ENCODE results near the gene ALPG. TPM values are rescaled to one million over a fixed set of nuclear protein-coding genes. Genes with fewer than 3 reads are reported as not detected.

The ALPG gene
- total and polyA plus RNA-seq, 9 of the 15 experiments (the other 6 are each of a cell fraction or from before 2014, with no cell fraction given), result not detected

DNA sequence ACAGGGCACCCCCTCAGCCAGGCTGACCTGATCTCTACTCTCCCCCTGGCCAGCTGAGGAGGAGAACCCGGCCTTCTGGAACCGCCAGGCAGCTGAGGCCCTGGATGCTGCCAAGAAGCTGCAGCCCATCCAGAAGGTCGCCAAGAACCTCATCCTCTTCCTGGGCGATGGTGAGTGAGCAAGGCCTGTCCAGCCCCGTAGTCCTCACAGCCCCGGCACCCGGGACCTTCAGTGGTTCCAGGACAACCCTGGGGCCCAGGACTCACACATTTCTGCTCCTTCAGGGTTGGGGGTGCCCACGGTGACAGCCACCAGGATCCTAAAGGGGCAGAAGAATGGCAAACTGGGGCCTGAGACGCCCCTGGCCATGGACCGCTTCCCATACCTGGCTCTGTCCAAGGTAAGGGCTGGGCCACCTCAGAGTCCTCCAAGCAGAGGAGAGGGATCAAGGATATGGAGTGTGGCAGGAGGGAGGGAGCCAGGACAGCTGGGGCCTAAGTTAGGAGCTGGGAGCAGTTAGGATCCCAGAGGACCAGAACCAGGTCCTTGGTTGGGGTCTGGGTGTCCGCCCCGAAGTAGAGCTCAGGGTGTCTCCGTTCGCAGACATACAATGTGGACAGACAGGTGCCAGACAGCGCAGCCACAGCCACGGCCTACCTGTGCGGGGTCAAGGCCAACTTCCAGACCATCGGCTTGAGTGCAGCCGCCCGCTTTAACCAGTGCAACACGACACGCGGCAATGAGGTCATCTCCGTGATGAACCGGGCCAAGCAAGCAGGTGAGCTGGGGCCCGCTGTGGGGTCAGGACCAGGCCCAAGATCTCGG lies 49.9 kb downstream of the ALPG start:
- intact Hi-C loops (cut with micrococcal nuclease), result no loop called here
- Histone ChIP-seq H3K4me2 (ENCODE audit: insufficient read depth, low read length) (no peak overlapping the region), H3K4me1 (replicated peaks in 1 of 2; ENCODE audit: control insufficient read depth in 2 of 2, insufficient read depth in 2 of 2, low read length in 2 of 2) (peaks cover 0 to 4% of the 10 kb centered on the region in 2 experiments; a peak in 2 of 5 replicates), H3K9me3 (replicated peaks; ENCODE audit: control insufficient read depth, insufficient read depth, low read depth, low read length) (no peaks in the 10 kb centered on the region), H3K9me1 (ENCODE audit: control insufficient read depth, insufficient read depth, low read length) (no peaks in the 10 kb centered on the region), H3K36me3 (ENCODE audit: control insufficient read depth, insufficient read depth, low read length) (no peaks in the 10 kb centered on the region), H3K27ac (ENCODE audit: extremely low read depth, low read depth, low read length) (no peak overlapping the region), H3K4me3 (no peak overlapping the region), H3K9ac (ENCODE audit: insufficient read depth in 1 of 2, low read depth in 2 of 2, low read length in 2 of 2) (no peak overlapping the region), H3K79me2 (ENCODE audit: control insufficient read depth, insufficient read depth, low read length) (no peaks in the 10 kb centered on the region), H4K20me1 (replicated peaks; ENCODE audit: control insufficient read depth, insufficient read depth, low read length) (no peaks in the 10 kb centered on the region), H3K27me3 (ENCODE audit: control insufficient read depth in 2 of 2, insufficient read depth in 2 of 2, low read length in 2 of 2) (peaks cover 0 to 48% of the 10 kb centered on the region in 2 experiments; a peak in 3 of 5 replicates), H2AFZ (ENCODE audit: low read depth, low read length) (no peak overlapping the region)
- in situ Hi-C loops (cut with MboI), result no loop called here
- ChIA-PET CTCF (ENCODE audit: low intra/inter-chr PET ratio) (no interaction called here), POLR2A (no interaction called here)
- FAIRE-seq (no peak), DNase-seq (ENCODE audit: extremely low read depth in 1 of 4, low spot score in 3 of 4) (no peak), ATAC-seq (no peak)
- 3% methylated on average over 17 of the region's 27 CpGs for WGBS (ENCODE audit: insufficient coverage, low coverage, missing lambda C conversion rate)
- no TSS peak for BruUV-seq (replicated peaks)
- no peak for TF ChIP-seq ZNF77 (CRISPR knock-in tag; IDR thresholded peaks at IDR 0.05)
- TF ChIP-seq, protein P1, sequence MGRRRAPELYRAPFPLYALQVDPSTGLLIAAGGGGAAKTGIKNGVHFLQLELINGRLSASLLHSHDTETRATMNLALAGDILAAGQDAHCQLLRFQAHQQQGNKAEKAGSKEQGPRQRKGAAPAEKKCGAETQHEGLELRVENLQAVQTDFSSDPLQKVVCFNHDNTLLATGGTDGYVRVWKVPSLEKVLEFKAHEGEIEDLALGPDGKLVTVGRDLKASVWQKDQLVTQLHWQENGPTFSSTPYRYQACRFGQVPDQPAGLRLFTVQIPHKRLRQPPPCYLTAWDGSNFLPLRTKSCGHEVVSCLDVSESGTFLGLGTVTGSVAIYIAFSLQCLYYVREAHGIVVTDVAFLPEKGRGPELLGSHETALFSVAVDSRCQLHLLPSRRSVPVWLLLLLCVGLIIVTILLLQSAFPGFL (CRISPR knock-in tag; IDR thresholded peaks at IDR 0.05), result no peak
- TF ChIP-seq ZNF766 (CRISPR knock-in tag; conservative IDR thresholded peaks at IDR 0.05), result no peak
- TF ChIP-seq WHSC1 (IDR thresholded peaks at IDR 0.05; ENCODE audit: low read length), result no peak
- TF ChIP-seq TSC22D4 (tag; IDR thresholded peaks at IDR 0.05), result no peak
- TF ChIP-seq SPI1 (IDR thresholded peaks at IDR 0.05; ENCODE audit: borderline replicate concordance, low read depth, low read length), result no peak
- TF ChIP-seq MTF1 (CRISPR knock-in tag; IDR thresholded peaks at IDR 0.05; ENCODE audit: borderline replicate concordance), result no peak
- TF ChIP-seq, protein P2, sequence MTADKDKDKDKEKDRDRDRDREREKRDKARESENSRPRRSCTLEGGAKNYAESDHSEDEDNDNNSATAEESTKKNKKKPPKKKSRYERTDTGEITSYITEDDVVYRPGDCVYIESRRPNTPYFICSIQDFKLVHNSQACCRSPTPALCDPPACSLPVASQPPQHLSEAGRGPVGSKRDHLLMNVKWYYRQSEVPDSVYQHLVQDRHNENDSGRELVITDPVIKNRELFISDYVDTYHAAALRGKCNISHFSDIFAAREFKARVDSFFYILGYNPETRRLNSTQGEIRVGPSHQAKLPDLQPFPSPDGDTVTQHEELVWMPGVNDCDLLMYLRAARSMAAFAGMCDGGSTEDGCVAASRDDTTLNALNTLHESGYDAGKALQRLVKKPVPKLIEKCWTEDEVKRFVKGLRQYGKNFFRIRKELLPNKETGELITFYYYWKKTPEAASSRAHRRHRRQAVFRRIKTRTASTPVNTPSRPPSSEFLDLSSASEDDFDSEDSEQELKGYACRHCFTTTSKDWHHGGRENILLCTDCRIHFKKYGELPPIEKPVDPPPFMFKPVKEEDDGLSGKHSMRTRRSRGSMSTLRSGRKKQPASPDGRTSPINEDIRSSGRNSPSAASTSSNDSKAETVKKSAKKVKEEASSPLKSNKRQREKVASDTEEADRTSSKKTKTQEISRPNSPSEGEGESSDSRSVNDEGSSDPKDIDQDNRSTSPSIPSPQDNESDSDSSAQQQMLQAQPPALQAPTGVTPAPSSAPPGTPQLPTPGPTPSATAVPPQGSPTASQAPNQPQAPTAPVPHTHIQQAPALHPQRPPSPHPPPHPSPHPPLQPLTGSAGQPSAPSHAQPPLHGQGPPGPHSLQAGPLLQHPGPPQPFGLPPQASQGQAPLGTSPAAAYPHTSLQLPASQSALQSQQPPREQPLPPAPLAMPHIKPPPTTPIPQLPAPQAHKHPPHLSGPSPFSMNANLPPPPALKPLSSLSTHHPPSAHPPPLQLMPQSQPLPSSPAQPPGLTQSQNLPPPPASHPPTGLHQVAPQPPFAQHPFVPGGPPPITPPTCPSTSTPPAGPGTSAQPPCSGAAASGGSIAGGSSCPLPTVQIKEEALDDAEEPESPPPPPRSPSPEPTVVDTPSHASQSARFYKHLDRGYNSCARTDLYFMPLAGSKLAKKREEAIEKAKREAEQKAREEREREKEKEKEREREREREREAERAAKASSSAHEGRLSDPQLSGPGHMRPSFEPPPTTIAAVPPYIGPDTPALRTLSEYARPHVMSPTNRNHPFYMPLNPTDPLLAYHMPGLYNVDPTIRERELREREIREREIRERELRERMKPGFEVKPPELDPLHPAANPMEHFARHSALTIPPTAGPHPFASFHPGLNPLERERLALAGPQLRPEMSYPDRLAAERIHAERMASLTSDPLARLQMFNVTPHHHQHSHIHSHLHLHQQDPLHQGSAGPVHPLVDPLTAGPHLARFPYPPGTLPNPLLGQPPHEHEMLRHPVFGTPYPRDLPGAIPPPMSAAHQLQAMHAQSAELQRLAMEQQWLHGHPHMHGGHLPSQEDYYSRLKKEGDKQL (CRISPR knock-in tag; IDR thresholded peaks at IDR 0.05; ENCODE audit: borderline replicate concordance), result no peak
- TF ChIP-seq, protein P3, sequence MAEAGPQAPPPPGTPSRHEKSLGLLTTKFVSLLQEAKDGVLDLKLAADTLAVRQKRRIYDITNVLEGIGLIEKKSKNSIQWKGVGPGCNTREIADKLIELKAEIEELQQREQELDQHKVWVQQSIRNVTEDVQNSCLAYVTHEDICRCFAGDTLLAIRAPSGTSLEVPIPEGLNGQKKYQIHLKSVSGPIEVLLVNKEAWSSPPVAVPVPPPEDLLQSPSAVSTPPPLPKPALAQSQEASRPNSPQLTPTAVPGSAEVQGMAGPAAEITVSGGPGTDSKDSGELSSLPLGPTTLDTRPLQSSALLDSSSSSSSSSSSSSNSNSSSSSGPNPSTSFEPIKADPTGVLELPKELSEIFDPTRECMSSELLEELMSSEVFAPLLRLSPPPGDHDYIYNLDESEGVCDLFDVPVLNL (CRISPR knock-in tag; IDR thresholded peaks at IDR 0.05; ENCODE audit: low read depth), result no peak
- TF ChIP-seq ZNF197 (CRISPR knock-in tag; IDR thresholded peaks at IDR 0.05; ENCODE audit: low read depth), result no peak
- no peak for TF ChIP-seq SMARCA4 (IDR thresholded peaks at IDR 0.05)
- TF ChIP-seq ZKSCAN1 (IDR thresholded peaks at IDR 0.05; ENCODE audit: low read depth, low read length), result no peak
- TF ChIP-seq BHLHE40 (IDR thresholded peaks at IDR 0.05; ENCODE audit: low read length), result no peak
